GM12878 (cell line): ENCODE results near the gene ZDHHC5. TPM values are rescaled to one million over a fixed set of nuclear protein-coding genes. Genes with fewer than 3 reads are reported as not detected.

Experiments used
- CHD1 ChIP-seq: IDR thresholded peaks from 2 replicates; pipeline ENCODE4 v1.6.1; 2012; ENCODE audit warnings: low read depth, low read length, improper control_type of control experiment
- E2F4 ChIP-seq: IDR thresholded peaks from 2 replicates; pipeline ENCODE4 v1.6.1; 2012; ENCODE audit warnings: low read depth, low read length, improper control_type of control experiment
- IKZF1 ChIP-seq: fragments of 450-650 bp; conservative IDR thresholded peaks from 2 replicates; pipeline ENCODE4 v1.6.1; 2017; ENCODE audit warnings: antibody characterized with exemption, mild to moderate bottlenecking
- IRF3 ChIP-seq: fragments of 450-650 bp; IDR thresholded peaks from 2 replicates; pipeline ENCODE4 v1.6.1; 2014; ENCODE audit warnings: mild to moderate bottlenecking
- JUND ChIP-seq: IDR thresholded peaks from 2 replicates; pipeline ENCODE4 v1.6.1; 2012; ENCODE audit warnings: low read depth, mild to moderate bottlenecking, low read length, improper control_type of control experiment, moderate library complexity
- LARP7 ChIP-seq: fragments of 450-650 bp; IDR thresholded peaks from 2 replicates; pipeline ENCODE4 v1.6.1; 2017; ENCODE audit warnings: mild to moderate bottlenecking
- MLLT1 ChIP-seq: fragments of 450-650 bp; IDR thresholded peaks from 2 replicates; pipeline ENCODE4 v1.6.1; 2016; ENCODE audit warnings: mild to moderate bottlenecking
- NR2F1 ChIP-seq: fragments of 450-650 bp; conservative IDR thresholded peaks from 2 replicates; pipeline ENCODE4 v1.6.1; 2017; ENCODE audit warnings: mild to moderate bottlenecking
- PRDM15 ChIP-seq: fragments of 450-650 bp; formaldehyde crosslinking; IDR thresholded peaks from 2 replicates; pipeline ENCODE4 v1.4.0; 2020; ENCODE audit warnings: mild to moderate bottlenecking, moderate library complexity
- ZNF687 ChIP-seq: fragments of 450-650 bp; IDR thresholded peaks from 2 replicates; pipeline ENCODE4 v1.6.1; 2017; ENCODE audit warnings: mild to moderate bottlenecking, moderate library complexity
- polyA plus RNA-seq, 11 experiments: library from polyadenylated mRNA; depleted of rRNA in 4 of 11; unstranded in 6 of 11; stranded (reverse) in 5 of 11; fragments of >200 nt; fragmentation: Nextera tagmentation in 4 of 11; fragmentation: Illumina TruSeq in 1 of 11; extraction: Ambion mirVana in 4 of 11; extraction: Trizol in 1 of 11; gene quantifications; 1 replicate in 1 of 11; 2 replicates in 10 of 11; pipeline versions ENCODE4 v1.2.1 to v1.2.3, GENCODE V29; 2011 to 2016; ENCODE audit warnings: inconsistent platforms in 2 of 11, missing spikeins in 2 of 11, low read depth in 1 of 11
- total RNA-seq, 4 experiments: library from RNA; depleted of rRNA in 3 of 4; stranded (reverse); fragments of >200 nt in 3 of 4; fragmentation: Illumina TruSeq in 1 of 4; extraction: Trizol in 1 of 4; gene quantifications; 2 replicates each; pipeline versions ENCODE4 v1.2.1 to v1.2.3, GENCODE V29; 2013 to 2021

The ZDHHC5 gene
- total and polyA plus RNA-seq, 10 of the 15 experiments (the other 5 are each of a cell fraction or from before 2014, with no cell fraction given), result 3.9 to 61.3 (median 37.6) TPM

- TF ChIP-seq ZNF687 (no peak), NR2F1 (no peak), PRDM15 (CRISPR knock-in tag) (no peak), E2F4 (no peak), LARP7 (no peak), JUND (peak; percentile 99), CHD1 (peak; percentile 98), MLLT1 (peak; percentile 74; the same call in 1 of the 2 replicates), IKZF1 (peak; percentile 63; the same call in 1 of the 2 replicates), IRF3 (peak; percentile 75)
Measured at GRCh38 chr11:57667117-57667735, 688 bp upstream of the ZDHHC5 start (continued).
